Measurements from ENCODE around the gene TMUB1.

DNA sequence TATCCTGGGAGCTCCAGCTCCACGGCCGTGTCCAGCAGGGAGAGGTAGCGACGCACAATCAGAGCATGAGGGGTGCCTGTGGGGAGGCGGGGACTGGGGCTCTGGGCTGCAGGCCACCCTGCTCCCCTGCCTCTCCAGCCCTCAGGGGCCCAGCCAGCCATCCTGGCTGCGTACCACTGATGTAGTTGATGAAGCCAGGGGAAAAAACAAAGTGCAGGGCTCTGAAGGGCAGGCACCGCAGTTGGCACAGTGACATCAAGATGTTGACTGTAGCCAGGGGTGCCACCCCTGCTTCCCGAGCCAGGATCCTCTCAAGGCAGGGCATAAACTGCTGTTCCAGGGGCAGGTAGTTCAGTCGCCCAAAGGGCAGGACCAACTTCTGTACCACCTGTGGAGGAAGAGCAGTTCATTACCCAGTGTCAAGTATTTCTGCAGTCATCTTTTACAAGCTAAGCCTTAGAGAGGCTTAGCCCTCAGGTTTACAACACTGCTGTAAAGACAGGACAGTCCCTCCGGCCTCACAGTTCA is 5.5 kb downstream of the TMUB1 start:
- no peak for TF ChIP-seq CTCF (IDR thresholded peaks at IDR 0.05 in 8 of 11, conservative IDR thresholded peaks at IDR 0.05 in 3 of 11)
- TF ChIP-seq POLR2A (IDR thresholded peaks at IDR 0.05): no peak
- TF ChIP-seq POLR2AphosphoS5 (IDR thresholded peaks at IDR 0.05): peak in 1 of 3 donors; percentile 17

Measured in spleen (tissue), 7 donors.